Liver (tissue), 9 donors: ENCODE data around the gene CELF5. TPM values are rescaled to one million over a fixed set of nuclear protein-coding genes. Genes with fewer than 3 reads are reported as not detected.

Experiments used
- DNase-seq: peaks from one replicate; pipeline ENCODE4 v3.0.0-alpha.2; 2017; ENCODE audit warnings: low spot score
- H3K27ac ChIP-seq, 2 donors: one replicate each; pipeline ENCODE4 v1.7.0; 2013; ENCODE audit warnings: inconsistent platforms in 2 of 2, low read length in 2 of 2, control low read depth in 1 of 2, low read depth in 1 of 2, mild to moderate bottlenecking in 1 of 2
- H3K27me3 ChIP-seq, 4 donors: one replicate each; pipeline versions ENCODE4 v1.6.1 to v1.7.0; 2013; ENCODE audit warnings: low read length in 3 of 4, inconsistent platforms in 1 of 4, mild to moderate bottlenecking in 1 of 4, moderate library complexity in 1 of 4; ENCODE audit not compliant: control insufficient read depth in 4 of 4, insufficient read depth in 4 of 4
- H3K36me3 ChIP-seq, 4 donors: one replicate each; pipeline versions ENCODE4 v1.6.1 to v1.7.0; 2013; ENCODE audit warnings: low read length in 3 of 4, mild to moderate bottlenecking in 3 of 4, low read depth in 1 of 4, moderate library complexity in 1 of 4; ENCODE audit not compliant: control insufficient read depth in 4 of 4, insufficient read depth in 3 of 4
- H3K4me1 ChIP-seq, 4 donors: one replicate each; pipeline versions ENCODE4 v1.6.1 to v1.7.0; 2013; ENCODE audit warnings: low read length in 3 of 4, mild to moderate bottlenecking in 3 of 4, moderate library complexity in 1 of 4; ENCODE audit not compliant: control insufficient read depth in 4 of 4, insufficient read depth in 4 of 4
- H3K4me3 ChIP-seq, 3 donors: one replicate each; pipeline versions ENCODE4 v1.6.1 to v1.7.0; 2013; ENCODE audit warnings: low read length in 3 of 3, control low read depth in 1 of 3, low read depth in 1 of 3, mild to moderate bottlenecking in 1 of 3
- H3K9ac ChIP-seq, 2 donors: one replicate each; pipeline ENCODE4 v1.7.0; 2013; ENCODE audit warnings: low read length in 2 of 2, mild to moderate bottlenecking in 2 of 2, moderate library complexity in 2 of 2, control low read depth in 1 of 2, low read depth in 1 of 2
- H3K9me3 ChIP-seq, 4 donors: one replicate each; pipeline versions ENCODE4 v1.6.1 to v1.7.0; 2013; ENCODE audit warnings: low read length in 3 of 4; ENCODE audit not compliant: control insufficient read depth in 4 of 4
- EGR1 ChIP-seq, 2 donors: IDR thresholded peaks; 2 replicates each; pipeline ENCODE4 v1.6.1; 2016 to 2018; ENCODE audit warnings: antibody characterized with exemption in 2 of 2, low read depth in 2 of 2
- FOXA1 ChIP-seq: IDR thresholded peaks from 2 replicates; pipeline ENCODE4 v1.6.1; 2016; ENCODE audit warnings: antibody characterized with exemption
- GABPA ChIP-seq, 2 donors: IDR thresholded peaks in 1 of 2; conservative IDR thresholded peaks in 1 of 2; 2 replicates each; pipeline ENCODE4 v1.6.1; 2016; ENCODE audit warnings: antibody characterized with exemption in 2 of 2, mild to moderate bottlenecking in 1 of 2, moderate library complexity in 1 of 2
- HNF4A ChIP-seq, 2 donors: conservative IDR thresholded peaks; 2 replicates each; pipeline ENCODE4 v1.6.1; 2016; ENCODE audit warnings: antibody characterized with exemption in 2 of 2, mild to moderate bottlenecking in 2 of 2
- HNF4G ChIP-seq: IDR thresholded peaks from 2 replicates; pipeline ENCODE4 v1.6.1; 2016; ENCODE audit warnings: antibody characterized with exemption
- JUND ChIP-seq, 2 donors: IDR thresholded peaks; 2 replicates each; pipeline ENCODE4 v1.6.1; 2016; ENCODE audit warnings: antibody characterized with exemption in 2 of 2
- NR2F2 ChIP-seq: IDR thresholded peaks from 2 replicates; pipeline ENCODE4 v1.6.1; 2016; ENCODE audit warnings: antibody characterized with exemption
- RAD21 ChIP-seq, 2 donors: IDR thresholded peaks; 2 replicates each; pipeline ENCODE4 v1.6.1; 2016; ENCODE audit warnings: antibody characterized with exemption in 2 of 2, mild to moderate bottlenecking in 2 of 2
- RXRA ChIP-seq, 2 donors: IDR thresholded peaks; 2 replicates each; pipeline ENCODE4 v1.6.1; 2017 to 2018; ENCODE audit warnings: antibody characterized with exemption in 2 of 2, mild to moderate bottlenecking in 1 of 2
- TAF1 ChIP-seq: conservative IDR thresholded peaks from 2 replicates; pipeline ENCODE4 v1.6.1; 2016; ENCODE audit warnings: antibody characterized with exemption, mild to moderate bottlenecking
- YY1 ChIP-seq: IDR thresholded peaks from 2 replicates; pipeline ENCODE4 v1.6.1; 2016; ENCODE audit warnings: antibody characterized with exemption, mild to moderate bottlenecking
- WGBS: extraction: QIAGEN DNeasy Blood & Tissue Kit; methylation state at CpG from one replicate; pipeline ENCODE4 v1.1.7; 2013; 5-methylcytosine and 5-hydroxymethylcytosine counted together
- polyA plus RNA-seq, 2 donors: library from polyadenylated mRNA; stranded (reverse) in 1 of 2; unstranded in 1 of 2; fragments of 200-250 nt in 1 of 2; fragments of >200 nt in 1 of 2; fragmentation: Nextera tagmentation in 1 of 2; extraction: Ambion mirVana in 1 of 2; gene quantifications; one replicate each; pipeline versions ENCODE4 v1.2.1 to v1.2.3, GENCODE V29; 2013 to 2015
- total RNA-seq, 2 donors: library from RNA; depleted of rRNA; stranded (reverse); fragments of >200 nt; gene quantifications; one replicate each; pipeline ENCODE4 v1.2.3, GENCODE V29; 2014
- TF ChIP-seq, protein P1 (sequence below): IDR thresholded peaks from 2 replicates; pipeline ENCODE4 v1.6.1; 2016; ENCODE audit warnings: antibody characterized with exemption
- TF ChIP-seq, protein P2 (sequence below): fragments of 150-350 bp; IDR thresholded peaks from 2 replicates; pipeline ENCODE4 v1.5.1; 2017; ENCODE audit warnings: improper control_type of control experiment, low read depth, low read length; ENCODE audit not compliant: missing input control
- TF ChIP-seq, protein P3 (sequence below): IDR thresholded peaks from 2 replicates; pipeline ENCODE4 v1.6.1; 2016; ENCODE audit warnings: antibody characterized with exemption
- TF ChIP-seq, protein P4 (sequence below): IDR thresholded peaks from 2 replicates; pipeline ENCODE4 v1.6.1; 2016; ENCODE audit warnings: antibody characterized with exemption, mild to moderate bottlenecking
- TF ChIP-seq, protein P5 (sequence below): IDR thresholded peaks from 2 replicates; pipeline ENCODE4 v1.6.1; 2016; ENCODE audit warnings: antibody characterized with exemption
- donor health status: healthy.
- donor health status: healthy.
- donor health status: healthy.
- donor health status: healthy.
- donor health status: healthy.

CELF5 gene
- total and polyA plus RNA-seq, 4 donors = 0.06 to 0.50 (median 0.26) TPM

DNA sequence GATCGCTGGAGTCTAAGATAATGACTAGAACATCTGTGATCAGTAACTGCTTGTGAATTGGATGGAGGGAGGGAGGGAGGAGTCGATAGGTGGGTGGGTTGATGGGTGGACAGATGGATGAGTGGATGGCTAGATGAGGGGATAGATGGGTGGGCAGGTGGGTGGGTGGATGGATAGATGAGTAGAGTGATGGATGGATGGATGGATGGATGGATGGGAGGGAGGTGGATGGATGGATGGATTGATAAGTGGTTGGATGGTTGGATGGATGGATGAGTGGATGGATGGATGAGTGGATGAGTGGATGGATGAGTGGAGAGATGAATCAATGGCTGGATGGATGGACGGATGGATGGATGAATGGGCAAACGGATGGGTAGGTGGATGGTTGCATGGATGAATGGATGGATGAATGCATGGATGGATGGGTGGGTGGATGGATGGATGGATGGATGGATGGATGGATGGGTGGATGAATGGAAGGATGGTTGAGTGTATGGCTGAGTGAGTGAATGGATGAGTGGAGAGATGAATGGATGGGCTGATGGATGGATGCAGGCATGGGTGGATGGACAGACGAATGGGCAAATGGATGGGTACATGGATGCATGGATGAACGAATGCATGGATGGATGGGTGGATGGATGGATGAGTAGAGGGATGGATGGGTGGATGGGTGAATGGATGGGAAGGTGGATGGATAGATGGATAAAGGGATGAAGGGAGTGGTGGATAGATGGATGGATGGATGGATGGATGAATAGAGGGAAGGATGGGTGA lies 97.9 kb downstream of the CELF5 start:
- Histone ChIP-seq H3K4me3 (no peak overlapping the region), H3K27ac (no peak overlapping the region), H3K9ac (no peak overlapping the region), H3K9me3 (no peaks in the 10 kb centered on the region), H3K36me3 (no peaks in the 10 kb centered on the region), H3K4me1 (peaks cover 0 to 2% (median 0%) of the 10 kb centered on the region in 4 donors), H3K27me3 (peaks cover 0 to 4% (median 0%) of the 10 kb centered on the region in 4 donors)
- TF ChIP-seq JUND (IDR thresholded peaks at IDR 0.05) (no peak), GABPA (IDR thresholded peaks at IDR 0.05 in 1 of 2, conservative IDR thresholded peaks at IDR 0.05 in 1 of 2) (no peak), YY1 (no peak)
- DNase-seq = no peak
- WGBS = 78% methylated on average over 6 of the region's 6 CpGs

DNA sequence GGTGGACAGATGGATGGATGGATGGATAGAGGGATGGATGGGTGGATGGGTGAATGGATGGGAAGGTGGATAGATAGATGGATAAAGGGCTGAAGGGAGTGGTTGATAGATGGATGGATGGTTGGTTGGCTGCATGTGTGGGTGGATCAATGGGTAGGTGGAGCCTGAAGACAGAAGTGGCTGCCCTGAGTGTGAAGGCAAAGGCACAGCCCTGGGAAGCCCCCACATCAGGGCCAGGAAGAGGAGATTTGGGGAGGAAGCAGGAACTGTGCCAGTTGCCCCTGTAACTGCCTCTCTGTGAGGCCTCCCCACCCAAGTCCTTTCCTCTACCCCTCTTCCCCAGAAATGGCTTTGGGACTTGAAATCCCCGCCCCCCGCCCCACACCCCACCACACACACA lies 98.6 kb downstream of the CELF5 start:
- TF ChIP-seq RXRA (IDR thresholded peaks at IDR 0.05) (no peak), HNF4A (conservative IDR thresholded peaks at IDR 0.05) (no peak), RAD21 (IDR thresholded peaks at IDR 0.05) (no peak), NR2F2 (no peak), FOXA1 (no peak), EGR1 (IDR thresholded peaks at IDR 0.05; ENCODE audit: low read depth in 2 of 2) (no peak), YY1 (no peak), JUND (IDR thresholded peaks at IDR 0.05) (no peak), TAF1 (no peak), GABPA (IDR thresholded peaks at IDR 0.05 in 1 of 2, conservative IDR thresholded peaks at IDR 0.05 in 1 of 2) (no peak), HNF4G (no peak)
- TF ChIP-seq, protein P1, sequence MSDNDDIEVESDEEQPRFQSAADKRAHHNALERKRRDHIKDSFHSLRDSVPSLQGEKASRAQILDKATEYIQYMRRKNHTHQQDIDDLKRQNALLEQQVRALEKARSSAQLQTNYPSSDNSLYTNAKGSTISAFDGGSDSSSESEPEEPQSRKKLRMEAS = no peak
- TF ChIP-seq, protein P2, sequence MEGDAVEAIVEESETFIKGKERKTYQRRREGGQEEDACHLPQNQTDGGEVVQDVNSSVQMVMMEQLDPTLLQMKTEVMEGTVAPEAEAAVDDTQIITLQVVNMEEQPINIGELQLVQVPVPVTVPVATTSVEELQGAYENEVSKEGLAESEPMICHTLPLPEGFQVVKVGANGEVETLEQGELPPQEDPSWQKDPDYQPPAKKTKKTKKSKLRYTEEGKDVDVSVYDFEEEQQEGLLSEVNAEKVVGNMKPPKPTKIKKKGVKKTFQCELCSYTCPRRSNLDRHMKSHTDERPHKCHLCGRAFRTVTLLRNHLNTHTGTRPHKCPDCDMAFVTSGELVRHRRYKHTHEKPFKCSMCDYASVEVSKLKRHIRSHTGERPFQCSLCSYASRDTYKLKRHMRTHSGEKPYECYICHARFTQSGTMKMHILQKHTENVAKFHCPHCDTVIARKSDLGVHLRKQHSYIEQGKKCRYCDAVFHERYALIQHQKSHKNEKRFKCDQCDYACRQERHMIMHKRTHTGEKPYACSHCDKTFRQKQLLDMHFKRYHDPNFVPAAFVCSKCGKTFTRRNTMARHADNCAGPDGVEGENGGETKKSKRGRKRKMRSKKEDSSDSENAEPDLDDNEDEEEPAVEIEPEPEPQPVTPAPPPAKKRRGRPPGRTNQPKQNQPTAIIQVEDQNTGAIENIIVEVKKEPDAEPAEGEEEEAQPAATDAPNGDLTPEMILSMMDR = no peak
- TF ChIP-seq, protein P3, sequence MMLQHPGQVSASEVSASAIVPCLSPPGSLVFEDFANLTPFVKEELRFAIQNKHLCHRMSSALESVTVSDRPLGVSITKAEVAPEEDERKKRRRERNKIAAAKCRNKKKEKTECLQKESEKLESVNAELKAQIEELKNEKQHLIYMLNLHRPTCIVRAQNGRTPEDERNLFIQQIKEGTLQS = no peak
- TF ChIP-seq, protein P4, sequence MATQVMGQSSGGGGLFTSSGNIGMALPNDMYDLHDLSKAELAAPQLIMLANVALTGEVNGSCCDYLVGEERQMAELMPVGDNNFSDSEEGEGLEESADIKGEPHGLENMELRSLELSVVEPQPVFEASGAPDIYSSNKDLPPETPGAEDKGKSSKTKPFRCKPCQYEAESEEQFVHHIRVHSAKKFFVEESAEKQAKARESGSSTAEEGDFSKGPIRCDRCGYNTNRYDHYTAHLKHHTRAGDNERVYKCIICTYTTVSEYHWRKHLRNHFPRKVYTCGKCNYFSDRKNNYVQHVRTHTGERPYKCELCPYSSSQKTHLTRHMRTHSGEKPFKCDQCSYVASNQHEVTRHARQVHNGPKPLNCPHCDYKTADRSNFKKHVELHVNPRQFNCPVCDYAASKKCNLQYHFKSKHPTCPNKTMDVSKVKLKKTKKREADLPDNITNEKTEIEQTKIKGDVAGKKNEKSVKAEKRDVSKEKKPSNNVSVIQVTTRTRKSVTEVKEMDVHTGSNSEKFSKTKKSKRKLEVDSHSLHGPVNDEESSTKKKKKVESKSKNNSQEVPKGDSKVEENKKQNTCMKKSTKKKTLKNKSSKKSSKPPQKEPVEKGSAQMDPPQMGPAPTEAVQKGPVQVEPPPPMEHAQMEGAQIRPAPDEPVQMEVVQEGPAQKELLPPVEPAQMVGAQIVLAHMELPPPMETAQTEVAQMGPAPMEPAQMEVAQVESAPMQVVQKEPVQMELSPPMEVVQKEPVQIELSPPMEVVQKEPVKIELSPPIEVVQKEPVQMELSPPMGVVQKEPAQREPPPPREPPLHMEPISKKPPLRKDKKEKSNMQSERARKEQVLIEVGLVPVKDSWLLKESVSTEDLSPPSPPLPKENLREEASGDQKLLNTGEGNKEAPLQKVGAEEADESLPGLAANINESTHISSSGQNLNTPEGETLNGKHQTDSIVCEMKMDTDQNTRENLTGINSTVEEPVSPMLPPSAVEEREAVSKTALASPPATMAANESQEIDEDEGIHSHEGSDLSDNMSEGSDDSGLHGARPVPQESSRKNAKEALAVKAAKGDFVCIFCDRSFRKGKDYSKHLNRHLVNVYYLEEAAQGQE = no peak
- TF ChIP-seq, protein P5, sequence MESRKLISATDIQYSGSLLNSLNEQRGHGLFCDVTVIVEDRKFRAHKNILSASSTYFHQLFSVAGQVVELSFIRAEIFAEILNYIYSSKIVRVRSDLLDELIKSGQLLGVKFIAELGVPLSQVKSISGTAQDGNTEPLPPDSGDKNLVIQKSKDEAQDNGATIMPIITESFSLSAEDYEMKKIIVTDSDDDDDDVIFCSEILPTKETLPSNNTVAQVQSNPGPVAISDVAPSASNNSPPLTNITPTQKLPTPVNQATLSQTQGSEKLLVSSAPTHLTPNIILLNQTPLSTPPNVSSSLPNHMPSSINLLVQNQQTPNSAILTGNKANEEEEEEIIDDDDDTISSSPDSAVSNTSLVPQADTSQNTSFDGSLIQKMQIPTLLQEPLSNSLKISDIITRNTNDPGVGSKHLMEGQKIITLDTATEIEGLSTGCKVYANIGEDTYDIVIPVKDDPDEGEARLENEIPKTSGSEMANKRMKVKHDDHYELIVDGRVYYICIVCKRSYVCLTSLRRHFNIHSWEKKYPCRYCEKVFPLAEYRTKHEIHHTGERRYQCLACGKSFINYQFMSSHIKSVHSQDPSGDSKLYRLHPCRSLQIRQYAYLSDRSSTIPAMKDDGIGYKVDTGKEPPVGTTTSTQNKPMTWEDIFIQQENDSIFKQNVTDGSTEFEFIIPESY = no peak
- no peak overlapping the region for H3K27ac ChIP-seq
- no peaks in the 10 kb centered on the region for H3K36me3 ChIP-seq
- 41% methylated on average over 2 of the region's 2 CpGs for WGBS
- H3K9ac ChIP-seq = no peak overlapping the region
- peaks cover 0 to 4% (median 0%) of the 10 kb centered on the region in 4 donors for H3K27me3 ChIP-seq
- no peak for DNase-seq
- no peaks in the 10 kb centered on the region for H3K9me3 ChIP-seq
- H3K4me3 ChIP-seq = no peak overlapping the region
- peaks cover 0 to 2% (median 0%) of the 10 kb centered on the region in 4 donors for H3K4me1 ChIP-seq
